GM12864 (cell line): ENCODE results near the gene MCM9.

ENCODE experiments used
- DNase-seq: peaks from one replicate; pipeline ENCODE4 v3.0.0-alpha.2; 2011; ENCODE audit warnings: low read depth
- H3K4me3 ChIP-seq: 2 replicates; pipeline ENCODE4 v1.5.1; 2011; ENCODE audit warnings: mild to moderate bottlenecking, low read depth, low read length, control low read depth
- TF ChIP-seq, protein P1 (sequence below): IDR thresholded peaks from 2 replicates; pipeline ENCODE4 v1.5.1; 2011; ENCODE audit warnings: low read depth, mild to moderate bottlenecking, moderate library complexity, low read length, control low read depth, inconsistent platforms; ENCODE audit errors: missing control alignments

Gene MCM9

DNA sequence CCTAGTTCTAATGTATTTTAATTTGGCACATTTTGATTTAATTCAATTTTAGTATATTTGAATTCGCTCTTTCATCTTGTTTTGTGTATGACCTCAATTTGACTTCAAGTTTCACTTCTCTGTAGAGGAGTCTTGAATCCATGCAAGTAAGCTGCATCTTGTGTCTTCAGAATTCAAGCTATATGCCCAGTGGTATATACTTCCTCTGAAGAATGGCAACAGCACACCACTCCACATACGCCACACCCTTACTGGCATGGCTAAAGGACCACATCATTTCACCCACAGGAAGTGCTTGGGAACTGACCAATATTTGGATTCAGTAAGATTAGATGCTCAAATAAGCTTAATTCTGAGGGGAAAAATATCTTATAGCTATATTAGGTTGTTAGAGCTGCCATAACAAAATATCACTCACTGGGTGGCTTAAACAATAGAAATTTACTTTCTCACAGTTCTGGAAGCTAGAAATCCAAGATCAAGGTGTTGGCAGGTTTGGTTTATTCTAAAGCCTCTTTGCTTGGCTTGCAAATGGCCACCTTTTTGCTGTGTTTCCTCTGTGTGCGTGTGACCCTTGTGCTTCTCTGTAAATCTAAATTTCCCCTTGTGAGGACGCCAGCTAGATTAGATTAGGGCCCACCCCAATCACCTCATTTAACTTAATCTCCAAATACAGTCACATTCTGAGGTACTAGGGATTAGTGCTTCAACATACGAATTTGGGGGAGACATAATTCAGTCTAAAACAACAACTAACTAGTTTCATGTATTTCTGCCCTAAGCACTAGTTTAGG lies 43.8 kb downstream of the MCM9 start:
- peak overlapping the region; percentile 65; the same call in 1 of the 2 replicates for H3K4me3 ChIP-seq
- DNase-seq, result no peak
- TF ChIP-seq, protein P1, sequence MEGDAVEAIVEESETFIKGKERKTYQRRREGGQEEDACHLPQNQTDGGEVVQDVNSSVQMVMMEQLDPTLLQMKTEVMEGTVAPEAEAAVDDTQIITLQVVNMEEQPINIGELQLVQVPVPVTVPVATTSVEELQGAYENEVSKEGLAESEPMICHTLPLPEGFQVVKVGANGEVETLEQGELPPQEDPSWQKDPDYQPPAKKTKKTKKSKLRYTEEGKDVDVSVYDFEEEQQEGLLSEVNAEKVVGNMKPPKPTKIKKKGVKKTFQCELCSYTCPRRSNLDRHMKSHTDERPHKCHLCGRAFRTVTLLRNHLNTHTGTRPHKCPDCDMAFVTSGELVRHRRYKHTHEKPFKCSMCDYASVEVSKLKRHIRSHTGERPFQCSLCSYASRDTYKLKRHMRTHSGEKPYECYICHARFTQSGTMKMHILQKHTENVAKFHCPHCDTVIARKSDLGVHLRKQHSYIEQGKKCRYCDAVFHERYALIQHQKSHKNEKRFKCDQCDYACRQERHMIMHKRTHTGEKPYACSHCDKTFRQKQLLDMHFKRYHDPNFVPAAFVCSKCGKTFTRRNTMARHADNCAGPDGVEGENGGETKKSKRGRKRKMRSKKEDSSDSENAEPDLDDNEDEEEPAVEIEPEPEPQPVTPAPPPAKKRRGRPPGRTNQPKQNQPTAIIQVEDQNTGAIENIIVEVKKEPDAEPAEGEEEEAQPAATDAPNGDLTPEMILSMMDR, result no peak

DNA sequence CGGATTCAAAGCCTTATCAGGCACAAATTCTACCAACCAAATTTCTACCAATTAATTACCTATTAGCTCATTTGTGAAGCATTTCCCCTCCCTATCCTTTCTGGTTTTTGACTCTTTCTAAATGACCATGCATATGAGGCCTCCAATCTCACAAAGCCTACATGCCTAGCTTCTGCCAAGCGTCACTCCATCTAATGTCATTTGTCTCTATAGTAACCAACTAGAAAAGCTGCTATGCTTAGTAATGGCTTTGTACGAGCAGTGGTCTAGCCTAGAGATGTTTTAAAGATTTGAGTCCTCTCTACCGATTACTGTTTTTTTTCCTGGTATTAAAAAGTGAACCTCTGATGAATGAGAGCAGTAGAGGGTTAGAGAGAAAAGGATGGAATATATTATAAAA lies 45.8 kb downstream of the MCM9 start:
- no peak overlapping the region for H3K4me3 ChIP-seq
- DNase-seq, result no peak
- TF ChIP-seq, protein P1, result no peak

DNA sequence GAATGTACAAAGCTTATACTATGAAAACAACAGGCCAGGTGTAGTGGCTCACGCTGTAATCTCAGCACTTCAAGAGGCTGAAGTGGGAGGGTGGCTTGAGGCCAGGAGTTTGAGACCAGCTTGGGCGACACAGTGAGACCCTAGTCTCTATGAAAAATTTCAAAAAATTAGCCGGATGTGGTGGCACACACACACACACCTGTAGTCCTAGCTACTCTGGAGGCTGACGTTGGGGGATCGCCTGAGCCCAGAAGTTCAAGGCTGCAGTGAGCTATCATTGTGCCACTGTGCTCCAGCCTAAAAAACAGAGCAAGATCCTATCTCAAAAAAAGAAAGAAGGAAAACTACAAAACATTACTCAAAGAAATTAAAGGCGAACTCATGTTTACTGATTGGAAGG lies 48.3 kb downstream of the MCM9 start:
- TF ChIP-seq, protein P1, result no peak
- no peak for DNase-seq
- H3K4me3 ChIP-seq, result no peak overlapping the region

DNA sequence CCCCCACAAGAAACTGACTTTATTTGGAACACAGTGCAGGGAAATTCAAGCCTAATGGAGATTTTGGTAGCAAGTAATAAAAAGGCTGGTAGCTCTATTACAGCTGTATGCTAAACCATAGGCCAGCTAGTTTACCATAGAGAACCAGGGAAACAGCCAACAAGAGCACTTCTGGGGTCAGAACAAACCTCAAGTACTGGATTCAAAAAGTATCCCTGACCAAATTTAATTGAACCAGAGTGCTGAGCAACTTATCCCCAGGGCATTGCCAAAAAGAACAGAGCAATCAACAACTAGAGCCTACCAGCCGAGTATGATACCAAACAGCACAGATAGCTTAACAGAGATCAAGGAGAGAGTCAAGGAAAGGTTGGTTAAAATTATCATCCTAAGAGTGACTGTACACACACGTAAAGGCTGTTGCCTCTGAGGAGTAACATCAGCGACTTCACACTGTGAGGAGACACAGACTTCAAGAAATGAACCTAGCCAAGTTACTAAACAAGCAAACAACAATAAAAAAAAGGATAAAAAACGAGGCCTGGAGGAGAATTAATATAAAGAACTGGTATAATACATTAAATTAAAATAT lies 52.5 kb downstream of the MCM9 start:
- no peak overlapping the region for H3K4me3 ChIP-seq
- TF ChIP-seq, protein P1, result no peak
- DNase-seq, result no peak

DNA sequence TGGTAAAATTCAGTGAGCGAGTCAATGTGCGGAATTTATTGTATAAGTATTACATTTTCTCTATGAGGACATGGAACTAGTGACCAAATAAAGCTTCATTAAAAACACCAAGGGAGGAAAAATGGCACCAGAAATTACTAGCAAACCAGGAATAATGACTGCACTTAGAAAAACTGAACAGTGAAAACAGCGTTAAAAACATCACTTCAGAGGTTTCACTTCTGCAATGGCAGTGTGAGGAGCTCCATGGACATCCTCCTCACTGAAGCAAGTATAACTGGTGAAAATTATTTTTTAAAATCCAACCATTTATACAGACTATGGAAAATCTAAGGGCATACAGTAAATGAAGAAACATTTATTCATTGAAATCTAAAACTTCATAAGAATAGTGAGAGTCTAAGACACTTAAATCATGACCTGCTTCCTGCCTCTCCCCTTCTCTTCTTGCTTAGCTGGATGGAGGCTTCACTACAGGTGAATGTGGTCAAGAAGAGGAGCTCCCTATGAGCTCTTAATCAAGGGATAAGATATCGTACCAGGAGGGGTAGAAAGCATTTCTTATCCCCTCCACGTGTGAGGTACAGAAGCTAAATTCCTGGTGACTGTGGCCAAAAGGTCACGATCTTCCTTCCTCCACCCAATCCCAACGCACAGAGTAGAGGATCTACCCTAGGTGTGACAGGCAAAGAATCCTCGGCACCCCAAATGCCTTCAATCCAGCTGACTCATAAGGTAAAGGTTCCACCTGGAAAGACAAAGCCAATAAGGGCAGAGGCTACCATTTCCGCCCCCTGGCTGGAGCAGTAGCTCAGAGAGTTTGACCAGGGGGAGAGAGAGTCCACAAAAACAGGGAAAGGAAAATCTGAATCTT lies 53.3 kb downstream of the MCM9 start:
- TF ChIP-seq, protein P1, result no peak
- DNase-seq, result no peak
- H3K4me3 ChIP-seq, result no peak overlapping the region

DNA sequence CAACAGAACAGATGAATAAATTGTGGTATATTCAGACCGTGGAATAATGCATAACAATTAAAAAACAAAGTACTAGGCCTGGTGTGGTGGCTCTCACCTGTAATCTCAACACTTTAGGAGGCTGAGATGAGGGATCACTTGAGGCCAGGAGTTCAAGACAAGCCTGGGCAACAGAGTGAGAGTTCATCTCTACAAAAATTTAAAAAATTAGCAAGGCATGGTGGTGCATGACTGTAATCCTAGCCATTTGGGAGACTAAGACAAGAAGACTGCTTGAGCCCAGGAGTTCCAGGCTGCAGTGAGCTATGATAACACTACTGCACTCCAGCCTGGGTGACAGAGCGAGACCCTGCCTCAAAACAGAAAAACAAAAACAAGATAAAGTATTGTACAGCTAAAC lies 57.2 kb downstream of the MCM9 start:
- DNase-seq, result no peak
- TF ChIP-seq, protein P1, result no peak
- H3K4me3 ChIP-seq, result no peak overlapping the region
